ENCODE measurements around the gene CREBBP. TPM values are rescaled to one million over a fixed set of nuclear protein-coding genes. Genes with fewer than 3 reads are reported as not detected.

The CREBBP gene
- total RNA-seq, 1 donor from 2014 or later: 109 TPM

GRCh38 chr16:3734084-3734757 lies 146.3 kb downstream of the CREBBP start:
- H3K27ac Mint-ChIP-seq (ENCODE audit: unreplicated experiment): peak overlapping the region; percentile 27
- TF ChIP-seq, protein P1, sequence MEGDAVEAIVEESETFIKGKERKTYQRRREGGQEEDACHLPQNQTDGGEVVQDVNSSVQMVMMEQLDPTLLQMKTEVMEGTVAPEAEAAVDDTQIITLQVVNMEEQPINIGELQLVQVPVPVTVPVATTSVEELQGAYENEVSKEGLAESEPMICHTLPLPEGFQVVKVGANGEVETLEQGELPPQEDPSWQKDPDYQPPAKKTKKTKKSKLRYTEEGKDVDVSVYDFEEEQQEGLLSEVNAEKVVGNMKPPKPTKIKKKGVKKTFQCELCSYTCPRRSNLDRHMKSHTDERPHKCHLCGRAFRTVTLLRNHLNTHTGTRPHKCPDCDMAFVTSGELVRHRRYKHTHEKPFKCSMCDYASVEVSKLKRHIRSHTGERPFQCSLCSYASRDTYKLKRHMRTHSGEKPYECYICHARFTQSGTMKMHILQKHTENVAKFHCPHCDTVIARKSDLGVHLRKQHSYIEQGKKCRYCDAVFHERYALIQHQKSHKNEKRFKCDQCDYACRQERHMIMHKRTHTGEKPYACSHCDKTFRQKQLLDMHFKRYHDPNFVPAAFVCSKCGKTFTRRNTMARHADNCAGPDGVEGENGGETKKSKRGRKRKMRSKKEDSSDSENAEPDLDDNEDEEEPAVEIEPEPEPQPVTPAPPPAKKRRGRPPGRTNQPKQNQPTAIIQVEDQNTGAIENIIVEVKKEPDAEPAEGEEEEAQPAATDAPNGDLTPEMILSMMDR (IDR thresholded peaks at IDR 0.05): no peak
- no peak for DNase-seq (ENCODE audit: extremely low spot score, unreplicated experiment)
- H3K4me3 Mint-ChIP-seq (ENCODE audit: unreplicated experiment): no peak overlapping the region
- no peaks in the 10 kb centered on the region for H3K9me3 Mint-ChIP-seq (ENCODE audit: unreplicated experiment)
- peaks cover 70% of the 10 kb centered on the region for H3K36me3 Mint-ChIP-seq (ENCODE audit: unreplicated experiment)
- H3K27me3 Mint-ChIP-seq (ENCODE audit: unreplicated experiment): no peaks in the 10 kb centered on the region
- no peaks in the 10 kb centered on the region for H3K4me1 Mint-ChIP-seq (ENCODE audit: unreplicated experiment)

DNA sequence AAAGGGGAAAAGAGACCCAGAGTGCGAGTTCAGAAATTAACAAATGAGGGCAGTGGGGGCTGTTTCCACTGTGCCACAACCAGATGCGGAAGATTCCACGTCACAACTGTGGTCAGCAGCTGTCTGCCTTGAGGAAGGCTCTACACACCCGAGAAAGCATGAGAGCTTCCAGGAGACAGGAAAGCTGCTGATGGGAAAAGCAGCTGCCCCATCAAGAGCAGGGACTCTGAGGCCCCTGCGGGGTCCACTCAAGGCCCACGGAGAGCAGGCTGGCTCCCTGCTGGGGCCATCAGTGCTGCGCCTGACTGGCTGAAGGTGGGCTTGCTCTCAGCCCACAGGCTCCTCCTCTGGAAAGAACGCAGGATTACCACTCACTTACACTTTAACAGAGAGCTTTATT lies 148.3 kb downstream of the CREBBP start:
- Mint-ChIP-seq H3K9me3 (ENCODE audit: unreplicated experiment) (no peaks in the 10 kb centered on the region), H3K4me3 (ENCODE audit: unreplicated experiment) (no peak overlapping the region), H3K4me1 (ENCODE audit: unreplicated experiment) (no peaks in the 10 kb centered on the region), H3K36me3 (ENCODE audit: unreplicated experiment) (peaks cover 65% of the 10 kb centered on the region), H3K27me3 (ENCODE audit: unreplicated experiment) (no peaks in the 10 kb centered on the region), H3K27ac (ENCODE audit: unreplicated experiment) (no peak overlapping the region)
- no peak for DNase-seq (ENCODE audit: extremely low spot score, unreplicated experiment)
- TF ChIP-seq, protein P1 (IDR thresholded peaks at IDR 0.05): no peak

GRCh38 chr16:3731126-3731935 lies 149.2 kb downstream of the CREBBP start:
- peak overlapping the region; percentile 14 for H3K27ac Mint-ChIP-seq (ENCODE audit: unreplicated experiment)
- DNase-seq (ENCODE audit: extremely low spot score, unreplicated experiment): no peak
- H3K9me3 Mint-ChIP-seq (ENCODE audit: unreplicated experiment): no peaks in the 10 kb centered on the region
- TF ChIP-seq, protein P1 (IDR thresholded peaks at IDR 0.05): no peak
- H3K27me3 Mint-ChIP-seq (ENCODE audit: unreplicated experiment): no peaks in the 10 kb centered on the region
- H3K4me1 Mint-ChIP-seq (ENCODE audit: unreplicated experiment): no peaks in the 10 kb centered on the region
- peaks cover 59% of the 10 kb centered on the region for H3K36me3 Mint-ChIP-seq (ENCODE audit: unreplicated experiment)
- H3K4me3 Mint-ChIP-seq (ENCODE audit: unreplicated experiment): no peak overlapping the region

- H3K36me3 Mint-ChIP-seq (ENCODE audit: unreplicated experiment): peaks cover 52% of the 10 kb centered on the region
- TF ChIP-seq, protein P1 (IDR thresholded peaks at IDR 0.05): no peak
- H3K27ac Mint-ChIP-seq (ENCODE audit: unreplicated experiment): no peak overlapping the region
- no peaks in the 10 kb centered on the region for H3K9me3 Mint-ChIP-seq (ENCODE audit: unreplicated experiment)
- no peaks in the 10 kb centered on the region for H3K27me3 Mint-ChIP-seq (ENCODE audit: unreplicated experiment)
- H3K4me1 Mint-ChIP-seq (ENCODE audit: unreplicated experiment): no peaks in the 10 kb centered on the region
- H3K4me3 Mint-ChIP-seq (ENCODE audit: unreplicated experiment): no peak overlapping the region
- no peak for DNase-seq (ENCODE audit: extremely low spot score, unreplicated experiment)
These were observed 150.1 kb downstream of the CREBBP start for GRCh38 chr16:3730161-3731125.

Data from osteocyte (in vitro differentiated cells).